ENCODE results near the gene PER1. TPM values are rescaled to one million over a fixed set of nuclear protein-coding genes. Genes with fewer than 3 reads are reported as not detected.

The PER1 gene
- total and polyA plus RNA-seq, 2 of the 13 experiments (the other 11 are each of a cell fraction or from before 2014, with no cell fraction given) = 2.6 to 3.6 TPM

DNA sequence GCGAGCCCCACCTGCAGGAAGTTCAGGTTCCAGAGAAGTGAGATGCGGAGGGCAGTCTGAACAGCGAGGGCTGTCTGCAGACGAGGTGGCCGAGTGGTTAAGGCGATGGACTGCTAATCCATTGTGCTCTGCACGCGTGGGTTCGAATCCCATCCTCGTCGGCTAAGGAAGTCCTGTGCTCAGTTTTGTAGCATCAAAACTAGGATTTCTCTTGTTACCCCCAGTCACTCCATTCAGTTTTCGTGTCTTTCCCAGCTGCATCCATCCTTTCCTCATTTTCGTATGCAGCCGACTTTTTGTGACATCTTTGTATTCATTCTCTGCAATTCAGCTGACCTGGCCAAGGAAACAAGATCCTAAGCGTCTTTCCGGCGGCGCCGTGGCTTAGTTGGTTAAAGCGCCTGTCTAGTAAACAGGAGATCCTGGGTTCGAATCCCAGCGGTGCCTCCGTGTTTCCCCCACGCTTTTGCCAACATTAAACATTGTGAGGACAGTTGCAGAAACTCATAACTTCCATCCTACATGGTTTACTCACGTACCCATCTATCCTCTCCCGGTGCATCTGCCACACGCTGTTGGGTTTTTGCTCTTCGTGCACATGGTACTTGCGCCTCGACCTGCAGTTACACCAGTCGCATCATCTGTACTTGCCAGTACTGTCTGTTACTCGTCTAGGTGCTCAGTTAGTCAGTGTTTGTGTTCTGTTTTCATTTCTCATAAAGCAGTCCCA is 34.7 kb upstream of the PER1 start (continued):
- TF ChIP-seq, protein P1, sequence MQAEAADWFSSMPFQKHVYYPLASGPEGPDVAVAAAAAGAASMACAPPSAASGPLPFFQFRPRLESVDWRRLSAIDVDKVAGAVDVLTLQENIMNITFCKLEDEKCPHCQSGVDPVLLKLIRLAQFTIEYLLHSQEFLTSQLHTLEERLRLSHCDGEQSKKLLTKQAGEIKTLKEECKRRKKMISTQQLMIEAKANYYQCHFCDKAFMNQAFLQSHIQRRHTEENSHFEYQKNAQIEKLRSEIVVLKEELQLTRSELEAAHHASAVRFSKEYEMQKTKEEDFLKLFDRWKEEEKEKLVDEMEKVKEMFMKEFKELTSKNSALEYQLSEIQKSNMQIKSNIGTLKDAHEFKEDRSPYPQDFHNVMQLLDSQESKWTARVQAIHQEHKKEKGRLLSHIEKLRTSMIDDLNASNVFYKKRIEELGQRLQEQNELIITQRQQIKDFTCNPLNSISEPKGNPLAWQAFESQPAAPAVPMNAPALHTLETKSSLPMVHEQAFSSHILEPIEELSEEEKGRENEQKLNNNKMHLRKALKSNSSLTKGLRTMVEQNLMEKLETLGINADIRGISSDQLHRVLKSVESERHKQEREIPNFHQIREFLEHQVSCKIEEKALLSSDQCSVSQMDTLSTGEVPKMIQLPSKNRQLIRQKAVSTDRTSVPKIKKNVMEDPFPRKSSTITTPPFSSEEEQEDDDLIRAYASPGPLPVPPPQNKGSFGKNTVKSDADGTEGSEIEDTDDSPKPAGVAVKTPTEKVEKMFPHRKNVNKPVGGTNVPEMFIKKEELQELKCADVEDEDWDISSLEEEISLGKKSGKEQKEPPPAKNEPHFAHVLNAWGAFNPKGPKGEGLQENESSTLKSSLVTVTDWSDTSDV (CRISPR knock-in tag; IDR thresholded peaks at IDR 0.05) = no peak
- no peak; the same call in 1 of the 2 replicates for TF ChIP-seq RARA (CRISPR knock-in tag; IDR thresholded peaks at IDR 0.05)
- TF ChIP-seq, protein P2, sequence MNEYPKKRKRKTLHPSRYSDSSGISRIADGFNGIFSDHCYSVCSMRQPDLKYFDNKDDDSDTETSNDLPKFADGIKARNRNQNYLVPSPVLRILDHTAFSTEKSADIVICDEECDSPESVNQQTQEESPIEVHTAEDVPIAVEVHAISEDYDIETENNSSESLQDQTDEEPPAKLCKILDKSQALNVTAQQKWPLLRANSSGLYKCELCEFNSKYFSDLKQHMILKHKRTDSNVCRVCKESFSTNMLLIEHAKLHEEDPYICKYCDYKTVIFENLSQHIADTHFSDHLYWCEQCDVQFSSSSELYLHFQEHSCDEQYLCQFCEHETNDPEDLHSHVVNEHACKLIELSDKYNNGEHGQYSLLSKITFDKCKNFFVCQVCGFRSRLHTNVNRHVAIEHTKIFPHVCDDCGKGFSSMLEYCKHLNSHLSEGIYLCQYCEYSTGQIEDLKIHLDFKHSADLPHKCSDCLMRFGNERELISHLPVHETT (CRISPR knock-in tag; conservative IDR thresholded peaks at IDR 0.05) = 0 out of 2 replicates have a peak, but pooled peaks have one; percentile 4
- no peak for TF ChIP-seq GFI1 (CRISPR knock-in tag; IDR thresholded peaks at IDR 0.05; ENCODE audit: borderline replicate concordance)
- TF ChIP-seq FOXM1 (CRISPR knock-in tag; IDR thresholded peaks at IDR 0.05) = no peak
- TF ChIP-seq, protein P3, sequence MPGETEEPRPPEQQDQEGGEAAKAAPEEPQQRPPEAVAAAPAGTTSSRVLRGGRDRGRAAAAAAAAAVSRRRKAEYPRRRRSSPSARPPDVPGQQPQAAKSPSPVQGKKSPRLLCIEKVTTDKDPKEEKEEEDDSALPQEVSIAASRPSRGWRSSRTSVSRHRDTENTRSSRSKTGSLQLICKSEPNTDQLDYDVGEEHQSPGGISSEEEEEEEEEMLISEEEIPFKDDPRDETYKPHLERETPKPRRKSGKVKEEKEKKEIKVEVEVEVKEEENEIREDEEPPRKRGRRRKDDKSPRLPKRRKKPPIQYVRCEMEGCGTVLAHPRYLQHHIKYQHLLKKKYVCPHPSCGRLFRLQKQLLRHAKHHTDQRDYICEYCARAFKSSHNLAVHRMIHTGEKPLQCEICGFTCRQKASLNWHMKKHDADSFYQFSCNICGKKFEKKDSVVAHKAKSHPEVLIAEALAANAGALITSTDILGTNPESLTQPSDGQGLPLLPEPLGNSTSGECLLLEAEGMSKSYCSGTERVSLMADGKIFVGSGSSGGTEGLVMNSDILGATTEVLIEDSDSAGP (CRISPR knock-in tag; IDR thresholded peaks at IDR 0.05; ENCODE audit: borderline replicate concordance) = no peak
- TF ChIP-seq, protein P4, sequence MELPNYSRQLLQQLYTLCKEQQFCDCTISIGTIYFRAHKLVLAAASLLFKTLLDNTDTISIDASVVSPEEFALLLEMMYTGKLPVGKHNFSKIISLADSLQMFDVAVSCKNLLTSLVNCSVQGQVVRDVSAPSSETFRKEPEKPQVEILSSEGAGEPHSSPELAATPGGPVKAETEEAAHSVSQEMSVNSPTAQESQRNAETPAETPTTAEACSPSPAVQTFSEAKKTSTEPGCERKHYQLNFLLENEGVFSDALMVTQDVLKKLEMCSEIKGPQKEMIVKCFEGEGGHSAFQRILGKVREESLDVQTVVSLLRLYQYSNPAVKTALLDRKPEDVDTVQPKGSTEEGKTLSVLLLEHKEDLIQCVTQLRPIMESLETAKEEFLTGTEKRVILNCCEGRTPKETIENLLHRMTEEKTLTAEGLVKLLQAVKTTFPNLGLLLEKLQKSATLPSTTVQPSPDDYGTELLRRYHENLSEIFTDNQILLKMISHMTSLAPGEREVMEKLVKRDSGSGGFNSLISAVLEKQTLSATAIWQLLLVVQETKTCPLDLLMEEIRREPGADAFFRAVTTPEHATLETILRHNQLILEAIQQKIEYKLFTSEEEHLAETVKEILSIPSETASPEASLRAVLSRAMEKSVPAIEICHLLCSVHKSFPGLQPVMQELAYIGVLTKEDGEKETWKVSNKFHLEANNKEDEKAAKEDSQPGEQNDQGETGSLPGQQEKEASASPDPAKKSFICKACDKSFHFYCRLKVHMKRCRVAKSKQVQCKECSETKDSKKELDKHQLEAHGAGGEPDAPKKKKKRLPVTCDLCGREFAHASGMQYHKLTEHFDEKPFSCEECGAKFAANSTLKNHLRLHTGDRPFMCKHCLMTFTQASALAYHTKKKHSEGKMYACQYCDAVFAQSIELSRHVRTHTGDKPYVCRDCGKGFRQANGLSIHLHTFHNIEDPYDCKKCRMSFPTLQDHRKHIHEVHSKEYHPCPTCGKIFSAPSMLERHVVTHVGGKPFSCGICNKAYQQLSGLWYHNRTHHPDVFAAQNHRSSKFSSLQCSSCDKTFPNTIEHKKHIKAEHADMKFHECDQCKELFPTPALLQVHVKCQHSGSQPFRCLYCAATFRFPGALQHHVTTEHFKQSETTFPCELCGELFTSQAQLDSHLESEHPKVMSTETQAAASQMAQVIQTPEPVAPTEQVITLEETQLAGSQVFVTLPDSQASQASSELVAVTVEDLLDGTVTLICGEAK (IDR thresholded peaks at IDR 0.05) = no peak
- TF ChIP-seq, protein P4 (CRISPR knock-in tag; IDR thresholded peaks at IDR 0.05) = no peak
- TF ChIP-seq KLF6 (CRISPR knock-in tag; IDR thresholded peaks at IDR 0.05) = peak; percentile 4; the same call in 1 of the 2 replicates

Data from HepG2 (cell line).